ENCODE results near the gene SARS2. TPM values are rescaled to one million over a fixed set of nuclear protein-coding genes. Genes with fewer than 3 reads are reported as not detected.

The SARS2 gene
- total and polyA plus RNA-seq, 7 donors: 13.3 to 19.8 (median 17.0) TPM

DNA sequence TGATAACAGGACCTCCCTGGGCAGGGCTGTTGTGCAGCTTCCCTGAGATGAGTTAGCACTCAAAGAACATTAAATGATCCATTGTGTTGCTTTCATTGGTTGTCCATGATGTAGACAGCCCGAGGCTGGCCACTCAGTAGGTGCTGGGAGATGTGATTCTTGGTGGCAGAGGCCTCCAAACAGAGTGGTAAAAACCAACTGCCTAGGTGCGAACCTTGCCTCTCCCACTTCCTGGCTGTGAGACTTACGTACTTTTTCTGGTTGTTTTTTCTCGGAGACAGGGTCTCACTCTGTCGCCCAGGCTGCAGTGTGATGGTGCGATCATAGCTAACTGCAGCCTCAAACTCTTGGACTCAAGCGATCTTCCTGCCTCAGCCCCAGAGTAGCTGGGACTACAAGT, 6.2 kb downstream of the SARS2 start:
- Histone ChIP-seq H3K4me3 (no peak overlapping the region), H3K4me1 (peaks cover 3% of the 10 kb centered on the region), H3K9me3 (no peaks in the 10 kb centered on the region), H3K36me3 (ENCODE audit: insufficient read depth in 1 of 2, low read depth in 1 of 2) (peaks cover 0 to 60% of the 10 kb centered on the region in 2 donors), H3K27ac (no peak overlapping the region), H3K27me3 (ENCODE audit: insufficient read depth in 3 of 3, low read length in 2 of 3) (no peaks in the 10 kb centered on the region)
- WGBS, 3 donors: 92 to 96% (median 95%) methylated on average over 7 of the region's 7 CpGs
- DNase-seq (no peak), ATAC-seq (no peak)
- TF ChIP-seq, protein P1, sequence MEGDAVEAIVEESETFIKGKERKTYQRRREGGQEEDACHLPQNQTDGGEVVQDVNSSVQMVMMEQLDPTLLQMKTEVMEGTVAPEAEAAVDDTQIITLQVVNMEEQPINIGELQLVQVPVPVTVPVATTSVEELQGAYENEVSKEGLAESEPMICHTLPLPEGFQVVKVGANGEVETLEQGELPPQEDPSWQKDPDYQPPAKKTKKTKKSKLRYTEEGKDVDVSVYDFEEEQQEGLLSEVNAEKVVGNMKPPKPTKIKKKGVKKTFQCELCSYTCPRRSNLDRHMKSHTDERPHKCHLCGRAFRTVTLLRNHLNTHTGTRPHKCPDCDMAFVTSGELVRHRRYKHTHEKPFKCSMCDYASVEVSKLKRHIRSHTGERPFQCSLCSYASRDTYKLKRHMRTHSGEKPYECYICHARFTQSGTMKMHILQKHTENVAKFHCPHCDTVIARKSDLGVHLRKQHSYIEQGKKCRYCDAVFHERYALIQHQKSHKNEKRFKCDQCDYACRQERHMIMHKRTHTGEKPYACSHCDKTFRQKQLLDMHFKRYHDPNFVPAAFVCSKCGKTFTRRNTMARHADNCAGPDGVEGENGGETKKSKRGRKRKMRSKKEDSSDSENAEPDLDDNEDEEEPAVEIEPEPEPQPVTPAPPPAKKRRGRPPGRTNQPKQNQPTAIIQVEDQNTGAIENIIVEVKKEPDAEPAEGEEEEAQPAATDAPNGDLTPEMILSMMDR (IDR thresholded peaks at IDR 0.05): no peak
- intact Hi-C loops (cut with DNase I): loop anchor here in 1 of 2 donors (10.0 kb wide), 1 partner anchor 280 kb away; the partner anchor contains the start of gene ACTN4

DNA sequence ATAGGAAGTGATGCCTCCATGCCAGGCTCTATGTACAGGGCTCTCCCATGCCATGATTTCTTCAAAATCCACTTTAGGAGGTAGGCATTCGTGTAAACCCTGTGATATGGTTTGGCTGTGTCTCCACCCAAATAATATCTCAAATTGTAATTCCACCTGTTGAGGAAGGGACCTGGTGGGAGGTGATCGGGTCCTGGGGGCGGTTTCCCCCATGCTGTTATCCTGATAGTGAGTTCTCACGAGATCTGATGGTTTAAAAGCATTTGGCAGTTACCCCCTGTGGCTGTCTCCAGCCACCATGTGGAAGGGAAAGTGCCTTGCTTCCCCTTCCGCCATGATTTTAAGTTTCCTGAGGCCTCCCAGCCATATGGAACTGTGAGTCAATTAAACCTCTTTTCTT, 8.1 kb downstream of the SARS2 start:
- 85 to 97% (median 93%) methylated on average over 5 of the region's 5 CpGs for WGBS, 3 donors
- Histone ChIP-seq H3K27ac (no peak overlapping the region), H3K9me3 (no peaks in the 10 kb centered on the region), H3K36me3 (ENCODE audit: insufficient read depth in 1 of 2, low read depth in 1 of 2) (peaks cover 0 to 57% of the 10 kb centered on the region in 2 donors), H3K4me1 (no peaks in the 10 kb centered on the region), H3K27me3 (ENCODE audit: insufficient read depth in 3 of 3, low read length in 2 of 3) (no peaks in the 10 kb centered on the region), H3K4me3 (no peak overlapping the region)
- TF ChIP-seq, protein P1 (IDR thresholded peaks at IDR 0.05): no peak
- no peak for DNase-seq
- no peak for ATAC-seq
- intact Hi-C loops (cut with DNase I): loop anchor here in 1 of 2 donors (10.0 kb wide), 1 partner anchor 278 kb away; the partner anchor contains the start of gene ACTN4

- WGBS, 3 donors: 89 to 94% (median 91%) methylated on average over 19 to 20 of the region's 20 CpGs
- no peak for ATAC-seq
These were observed 8.9 kb downstream of the SARS2 start for GRCh38 chr19:38921420-38922274.

DNA sequence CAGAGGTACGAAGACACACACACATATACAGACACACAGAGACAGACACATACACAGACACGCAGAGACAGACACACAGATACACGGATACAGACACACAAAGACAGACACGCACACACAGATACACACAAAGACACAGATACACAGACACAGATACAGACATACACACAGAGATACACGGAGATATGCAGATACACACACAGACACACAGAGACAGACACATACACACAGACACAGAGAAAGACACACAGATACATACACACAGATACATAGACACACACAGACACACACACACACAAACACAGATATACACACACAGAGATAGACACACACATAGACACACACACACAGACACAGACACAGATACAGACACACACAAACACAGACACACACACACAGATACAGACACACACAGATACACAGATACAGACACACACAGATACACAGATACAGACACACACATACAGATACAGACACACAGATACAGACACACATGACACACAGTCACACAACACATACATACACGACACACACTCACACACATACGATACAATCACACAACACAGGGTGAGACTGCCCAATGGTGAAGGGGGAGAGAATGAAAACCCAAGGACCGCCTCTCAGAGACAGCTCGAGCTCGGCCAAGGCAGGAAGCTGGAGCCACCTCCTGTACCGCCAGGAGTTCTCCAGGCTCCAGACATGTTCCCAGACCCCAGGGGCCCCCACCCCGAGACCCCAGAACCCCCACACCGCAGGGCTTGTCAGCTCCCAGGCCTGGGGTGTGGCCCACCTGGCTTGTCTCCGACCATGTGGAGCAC, 9.8 kb downstream of the SARS2 start:
- H3K4me1 ChIP-seq: no peaks in the 10 kb centered on the region
- ATAC-seq (no peak), DNase-seq (no peak)
- TF ChIP-seq, protein P1 (IDR thresholded peaks at IDR 0.05): no peak
- peaks cover 0 to 50% of the 10 kb centered on the region in 2 donors for H3K36me3 ChIP-seq (ENCODE audit: insufficient read depth in 1 of 2, low read depth in 1 of 2)
- 72 to 77% (median 75%) methylated on average over 14 of the region's 14 CpGs for WGBS, 3 donors
- H3K27ac ChIP-seq: no peak overlapping the region
- H3K27me3 ChIP-seq (ENCODE audit: insufficient read depth in 3 of 3, low read length in 2 of 3): no peaks in the 10 kb centered on the region
- no peaks in the 10 kb centered on the region for H3K9me3 ChIP-seq
- no peak overlapping the region for H3K4me3 ChIP-seq
- intact Hi-C loops (cut with DNase I): loop anchor here in 1 of 2 donors (10.0 kb wide), 1 partner anchor 276 kb away; the partner anchor contains the start of gene ACTN4

More at GRCh38 chr19:38921420-38922274, 8.9 kb downstream of the SARS2 start:
- H3K9me3 ChIP-seq: no peaks in the 10 kb centered on the region
- TF ChIP-seq, protein P1 (IDR thresholded peaks at IDR 0.05): no peak
- intact Hi-C loops (cut with DNase I): loop anchor here in 1 of 2 donors (10.0 kb wide), 1 partner anchor 277 kb away; the partner anchor contains the start of gene ACTN4
- H3K4me3 ChIP-seq: no peak overlapping the region
- no peaks in the 10 kb centered on the region for H3K27me3 ChIP-seq (ENCODE audit: insufficient read depth in 3 of 3, low read length in 2 of 3)
- no peak overlapping the region for H3K27ac ChIP-seq
- no peaks in the 10 kb centered on the region for H3K4me1 ChIP-seq
- H3K36me3 ChIP-seq (ENCODE audit: insufficient read depth in 1 of 2, low read depth in 1 of 2): peaks cover 0 to 57% of the 10 kb centered on the region in 2 donors
- DNase-seq: no peak

Measured in psoas muscle (tissue), 8 donors.